SIG-M5 treated with dmso at 0.1 percent for 504 hours (cell line): ENCODE data around the gene PEAR1.

ENCODE experiments used
- DNase-seq: peaks from one replicate; lab custom pipeline; 2025; ENCODE audit not compliant: unreplicated experiment; lab: John Stamatoyannopoulos, UW

PEAR1 gene, protein sequence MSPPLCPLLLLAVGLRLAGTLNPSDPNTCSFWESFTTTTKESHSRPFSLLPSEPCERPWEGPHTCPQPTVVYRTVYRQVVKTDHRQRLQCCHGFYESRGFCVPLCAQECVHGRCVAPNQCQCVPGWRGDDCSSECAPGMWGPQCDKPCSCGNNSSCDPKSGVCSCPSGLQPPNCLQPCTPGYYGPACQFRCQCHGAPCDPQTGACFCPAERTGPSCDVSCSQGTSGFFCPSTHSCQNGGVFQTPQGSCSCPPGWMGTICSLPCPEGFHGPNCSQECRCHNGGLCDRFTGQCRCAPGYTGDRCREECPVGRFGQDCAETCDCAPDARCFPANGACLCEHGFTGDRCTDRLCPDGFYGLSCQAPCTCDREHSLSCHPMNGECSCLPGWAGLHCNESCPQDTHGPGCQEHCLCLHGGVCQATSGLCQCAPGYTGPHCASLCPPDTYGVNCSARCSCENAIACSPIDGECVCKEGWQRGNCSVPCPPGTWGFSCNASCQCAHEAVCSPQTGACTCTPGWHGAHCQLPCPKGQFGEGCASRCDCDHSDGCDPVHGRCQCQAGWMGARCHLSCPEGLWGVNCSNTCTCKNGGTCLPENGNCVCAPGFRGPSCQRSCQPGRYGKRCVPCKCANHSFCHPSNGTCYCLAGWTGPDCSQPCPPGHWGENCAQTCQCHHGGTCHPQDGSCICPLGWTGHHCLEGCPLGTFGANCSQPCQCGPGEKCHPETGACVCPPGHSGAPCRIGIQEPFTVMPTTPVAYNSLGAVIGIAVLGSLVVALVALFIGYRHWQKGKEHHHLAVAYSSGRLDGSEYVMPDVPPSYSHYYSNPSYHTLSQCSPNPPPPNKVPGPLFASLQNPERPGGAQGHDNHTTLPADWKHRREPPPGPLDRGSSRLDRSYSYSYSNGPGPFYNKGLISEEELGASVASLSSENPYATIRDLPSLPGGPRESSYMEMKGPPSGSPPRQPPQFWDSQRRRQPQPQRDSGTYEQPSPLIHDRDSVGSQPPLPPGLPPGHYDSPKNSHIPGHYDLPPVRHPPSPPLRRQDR

DNA sequence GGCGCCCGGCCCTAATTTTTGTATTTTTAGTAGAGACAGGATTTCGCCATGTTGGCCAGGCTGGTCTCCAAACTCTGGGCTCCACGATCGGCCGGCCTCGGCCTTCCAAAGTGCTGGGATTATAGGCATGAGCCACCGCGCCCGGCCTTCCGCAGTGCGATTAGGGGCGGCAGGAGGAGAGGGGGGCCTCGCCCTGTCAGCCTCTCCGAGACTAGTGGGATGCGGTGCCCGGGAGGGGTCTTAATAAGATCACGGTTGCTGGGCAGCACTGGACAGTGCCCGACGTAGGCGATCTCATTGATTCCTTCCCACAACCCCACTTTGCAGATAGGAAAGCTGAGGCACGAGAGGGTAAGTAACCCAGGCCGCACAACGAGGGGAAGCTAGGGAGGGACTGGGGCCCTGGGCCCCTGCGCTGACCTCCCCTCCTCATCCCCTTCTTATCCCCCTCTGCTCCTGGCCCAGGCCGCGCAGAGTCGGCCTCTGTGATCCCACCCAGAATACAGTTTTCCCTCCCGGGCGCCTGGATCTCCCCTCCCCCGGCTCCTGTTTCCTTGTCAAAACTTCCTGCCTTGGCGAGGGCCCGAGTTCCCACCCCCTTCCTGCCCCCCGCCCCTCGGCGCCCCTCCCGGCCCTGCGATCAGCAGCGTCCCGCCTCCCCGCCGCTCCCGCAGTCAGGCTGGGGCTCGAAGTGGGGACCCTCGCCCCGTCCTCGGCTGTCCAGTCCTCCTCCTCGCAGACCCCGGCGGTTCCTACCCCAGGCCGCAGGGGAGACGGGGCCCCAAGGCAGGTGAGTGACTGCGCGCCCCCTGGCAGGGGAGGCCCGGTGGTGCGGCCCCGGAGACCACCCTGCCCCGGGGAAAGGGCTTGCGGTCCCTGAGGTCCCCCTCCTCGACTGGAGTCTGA lies at the start of gene PEAR1:
PEAR1 (plus strand) TSS at position 671 of the 906 bp plus-strand sequence. CDS start 10,209 bp downstream, outside the sequence.
- DNase-seq: no peak

DNA sequence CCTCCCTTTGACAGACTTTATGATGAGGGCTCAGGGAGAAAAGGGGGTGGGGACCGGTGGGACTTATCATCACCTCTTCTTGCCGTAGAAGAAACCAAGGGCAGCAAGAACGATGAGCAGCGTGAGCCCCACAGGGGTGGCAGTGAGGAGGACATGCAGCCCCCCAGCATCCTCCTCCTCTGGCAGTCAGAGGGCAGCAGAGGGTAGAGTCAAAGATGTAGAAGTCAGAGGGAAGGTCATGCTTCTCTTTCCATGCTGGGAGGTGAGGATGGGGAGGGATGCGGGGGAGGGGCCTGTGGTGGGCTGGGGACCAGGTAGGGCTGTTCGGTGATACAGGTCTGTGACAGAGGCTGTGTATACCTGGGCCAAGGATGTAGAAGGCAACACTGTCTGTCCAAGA lies 49.4 kb upstream of the PEAR1 start:
- DNase-seq: no peak

DNA sequence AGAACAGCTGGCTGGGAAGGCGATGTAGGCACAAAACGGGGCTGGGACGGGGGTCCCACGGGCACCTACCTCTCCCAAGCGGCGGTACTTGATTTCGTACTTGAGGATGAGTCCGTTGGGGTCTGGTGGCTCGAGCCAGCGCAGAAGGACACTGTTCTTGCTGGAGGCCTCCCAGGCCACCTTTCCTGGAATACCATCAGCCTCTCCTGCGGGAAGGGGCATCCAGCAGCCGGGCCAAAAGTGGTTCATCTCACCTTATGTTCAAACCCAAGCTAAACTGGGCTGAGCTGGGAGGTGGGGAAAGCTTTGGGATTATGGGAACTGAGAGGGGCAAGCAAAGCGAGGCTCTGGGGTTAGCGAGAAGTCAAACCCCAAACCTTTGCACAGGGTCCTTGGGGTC lies 48.9 kb upstream of the PEAR1 start:
- no peak for DNase-seq

DNA sequence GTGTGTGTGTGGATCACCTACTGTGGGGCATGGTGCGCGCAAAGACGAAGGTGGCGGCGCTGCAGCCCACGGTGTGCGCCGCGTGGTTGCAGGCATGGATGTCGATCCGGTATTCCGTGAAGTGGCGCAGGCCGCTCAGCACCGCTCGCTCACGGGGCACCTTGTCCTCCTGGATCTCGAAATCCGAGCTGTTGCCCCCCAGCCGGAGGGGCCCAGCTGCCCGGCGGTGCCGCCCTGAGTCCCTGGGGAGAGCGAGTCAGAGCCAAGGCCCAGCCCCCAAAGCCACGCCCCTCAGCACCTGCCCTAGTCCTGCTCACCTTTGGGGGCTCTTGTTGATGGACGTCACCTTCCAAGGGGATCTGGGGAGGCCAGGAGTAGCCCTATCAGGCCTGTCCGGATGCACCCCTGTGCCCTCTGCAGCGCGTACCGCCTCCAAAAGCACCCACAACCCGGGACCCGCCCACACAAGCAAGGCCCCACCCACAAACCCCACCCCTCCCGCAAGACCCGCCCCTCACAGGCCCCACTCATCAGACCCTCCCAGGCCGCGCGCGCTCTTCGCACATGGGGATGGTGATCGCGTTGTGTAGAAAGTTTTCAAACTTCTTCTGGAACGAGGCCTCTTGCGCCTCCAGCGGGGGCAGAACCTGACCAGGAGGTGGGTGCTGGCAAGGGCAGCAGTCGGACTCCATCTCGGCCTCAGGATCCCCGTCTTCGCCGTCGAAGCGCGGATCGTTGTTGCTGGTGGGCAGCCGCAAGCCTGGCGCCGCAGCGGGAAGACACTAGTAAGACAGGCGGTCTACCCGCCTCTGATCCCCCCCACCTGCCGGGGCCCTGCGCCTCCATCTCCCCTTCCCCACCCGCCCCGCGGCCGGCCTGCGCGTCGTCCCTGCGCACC lies 48.2 kb upstream of the PEAR1 start:
- DNase-seq: no peak

DNA sequence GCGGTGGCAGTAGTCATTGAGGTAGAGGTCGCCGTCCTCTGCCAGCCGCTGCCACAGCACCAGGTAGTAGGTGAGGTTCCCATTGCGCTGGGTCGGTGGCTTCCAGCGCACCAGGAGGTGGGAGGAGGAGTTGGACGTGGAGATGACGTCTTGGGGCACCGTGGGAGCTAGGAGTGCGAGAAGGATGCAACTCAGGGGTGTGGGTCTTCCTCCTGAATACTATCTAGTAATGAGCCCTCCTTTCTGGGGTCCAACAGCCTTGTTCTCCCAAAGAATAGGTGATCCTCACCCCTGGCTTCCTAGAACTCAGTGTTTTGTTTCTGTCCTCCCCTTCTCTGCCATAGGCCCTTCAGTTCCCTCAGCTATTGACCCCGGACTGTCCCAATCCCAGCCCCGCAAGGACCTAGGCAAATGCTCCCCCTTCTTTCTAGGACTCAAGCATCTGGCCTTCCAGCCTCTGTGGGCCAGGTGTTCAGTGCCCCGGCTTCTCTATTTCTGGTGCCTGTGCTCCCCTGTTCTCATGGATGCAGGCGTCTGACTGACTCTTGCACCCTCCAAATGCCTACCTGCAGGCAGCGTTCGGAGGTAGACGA lies 47.5 kb upstream of the PEAR1 start:
- DNase-seq: no peak

DNA sequence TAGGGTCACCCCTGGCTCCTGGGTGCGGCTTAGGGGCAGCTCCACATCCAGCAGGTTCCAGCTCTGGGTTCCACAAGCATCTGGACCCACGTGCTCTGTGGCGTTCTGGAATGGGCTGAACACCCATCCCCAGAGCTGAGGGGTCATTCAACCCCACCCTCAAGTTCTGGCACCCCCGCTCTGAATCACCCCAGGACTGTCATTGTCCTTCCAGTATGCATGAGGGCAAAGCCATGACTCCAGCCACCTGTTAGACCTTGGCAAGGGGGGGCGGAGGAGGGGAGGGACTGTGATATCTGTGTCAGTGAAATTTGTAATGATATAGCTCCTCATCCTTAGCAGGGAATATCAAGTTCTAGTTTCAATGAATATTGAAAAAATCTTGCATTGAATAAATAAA lies 46.9 kb upstream of the PEAR1 start:
- DNase-seq: no peak

DNA sequence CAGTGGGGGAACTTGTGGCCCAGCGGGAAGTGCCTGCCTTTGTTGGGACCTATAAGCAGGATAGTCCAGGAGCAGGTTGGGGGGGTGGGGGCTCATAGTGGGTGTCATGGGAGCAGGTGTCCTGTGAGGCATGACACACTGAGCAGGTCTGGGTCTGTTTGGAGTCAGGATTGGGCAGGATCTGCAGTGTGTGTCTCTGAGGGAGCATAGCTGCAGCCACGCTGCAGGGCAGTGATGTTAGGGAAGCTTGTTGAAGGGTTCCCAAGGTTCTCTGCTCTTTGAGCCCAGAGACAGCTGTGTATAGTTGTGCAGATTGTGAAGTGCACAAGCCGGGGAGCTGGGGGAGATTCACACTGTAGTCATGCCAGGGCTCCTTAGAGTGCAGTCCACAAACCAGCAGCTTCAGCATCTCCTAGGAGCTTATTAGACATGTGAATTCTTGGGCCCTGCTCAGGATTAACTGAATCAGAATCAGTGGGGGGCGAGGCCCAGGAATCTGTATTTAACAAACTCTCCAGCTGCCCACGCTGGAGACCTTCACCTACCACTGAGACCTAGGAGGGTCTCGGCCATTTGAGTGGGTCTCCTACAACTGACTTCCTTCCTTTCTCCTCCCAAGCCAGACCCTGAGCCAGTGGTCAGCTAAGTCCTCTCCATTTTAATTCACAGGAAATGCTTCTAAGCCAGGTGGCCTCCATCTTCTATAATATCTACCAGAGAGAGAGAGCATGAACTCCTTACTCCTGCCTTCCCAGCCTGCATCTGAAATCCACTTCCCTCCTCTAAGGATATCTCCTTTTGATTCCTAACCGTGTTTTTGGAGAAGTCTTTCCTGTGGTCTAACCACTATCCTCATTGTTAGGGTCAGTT lies 45.7 kb upstream of the PEAR1 start:
- no peak for DNase-seq

DNA sequence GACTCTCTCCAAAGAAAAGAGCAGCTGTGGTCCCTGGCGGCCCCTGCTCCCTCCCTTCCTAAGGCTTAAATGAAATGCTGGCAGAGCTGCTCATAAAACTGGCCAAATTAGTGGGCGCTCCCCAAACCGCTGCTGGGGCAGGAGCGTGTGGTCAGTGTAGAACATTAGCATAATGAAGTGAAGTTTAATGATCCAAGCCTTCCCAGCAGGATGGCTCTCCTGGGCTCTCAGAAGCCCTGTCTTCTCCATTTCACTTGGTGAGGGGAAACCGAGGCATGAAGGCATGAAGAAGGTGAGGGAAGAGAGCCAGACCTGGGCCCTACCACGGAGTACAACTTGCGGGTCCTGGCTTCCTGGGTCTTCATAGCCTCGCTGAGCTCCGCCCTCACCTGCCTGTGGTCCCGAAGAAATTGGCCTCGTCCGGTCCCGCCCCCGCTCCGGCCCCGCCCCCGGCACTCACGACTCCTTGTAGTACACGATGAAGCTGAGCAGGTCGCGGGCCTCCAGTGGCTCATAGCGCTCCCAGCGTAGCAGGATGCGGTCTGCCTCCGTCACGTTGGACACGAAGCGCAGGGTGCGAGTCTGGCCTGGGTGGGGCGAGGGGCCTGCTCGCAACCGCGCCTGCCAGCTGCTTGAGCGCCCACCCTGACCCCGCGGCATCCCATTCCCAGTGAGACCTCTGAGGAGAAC lies 44.9 kb upstream of the PEAR1 start:
- DNase-seq: no peak

DNA sequence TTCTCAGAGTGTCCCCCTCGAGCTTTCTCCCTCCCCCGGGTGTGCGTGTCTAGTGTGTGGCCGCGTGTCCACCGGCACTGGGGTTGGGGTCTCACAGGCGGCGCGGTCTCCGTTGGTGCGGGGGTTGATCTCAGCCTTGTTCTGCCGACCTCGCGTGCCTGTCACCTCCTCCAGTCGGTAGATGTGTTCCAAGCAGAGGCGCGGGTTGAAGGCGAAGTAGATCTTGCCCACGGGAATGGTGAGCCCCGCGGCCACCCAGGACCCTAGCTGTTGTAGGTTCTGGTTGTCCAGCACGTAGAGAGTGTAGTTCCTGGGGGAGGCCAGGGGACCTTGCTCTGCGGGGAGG lies 44.4 kb upstream of the PEAR1 start:
- no peak for DNase-seq

DNA sequence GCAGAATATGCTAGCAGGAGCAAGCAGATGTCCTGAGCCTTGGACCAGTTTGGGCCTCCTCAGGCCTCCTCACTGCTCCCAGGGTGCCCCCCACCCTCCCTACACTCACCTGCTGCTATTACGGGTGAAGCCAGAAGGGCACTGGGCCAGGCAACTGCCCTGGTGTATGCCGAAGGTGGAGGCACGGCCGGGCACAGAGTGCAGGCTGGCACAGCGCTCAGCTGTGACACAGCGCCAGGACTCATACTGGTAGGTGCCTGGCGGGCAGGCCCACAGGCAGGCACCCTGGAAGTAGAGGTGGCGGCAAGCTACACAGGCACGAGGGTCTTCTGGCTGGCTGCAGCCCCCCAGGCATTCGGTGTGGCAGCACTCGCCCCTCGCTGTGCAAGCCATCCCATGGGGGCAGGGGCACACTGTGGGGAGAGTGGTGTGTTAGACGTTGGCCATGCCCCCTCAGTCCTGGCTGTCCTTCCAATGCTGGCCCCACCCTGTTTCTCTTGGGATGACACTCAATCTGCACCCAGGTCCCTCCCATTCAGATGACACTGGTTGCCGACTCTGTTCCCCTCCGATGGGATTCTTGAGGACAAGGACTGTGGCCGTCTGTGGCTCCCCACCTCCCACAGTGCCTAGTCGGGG lies 41.6 kb upstream of the PEAR1 start:
- no peak for DNase-seq

DNA sequence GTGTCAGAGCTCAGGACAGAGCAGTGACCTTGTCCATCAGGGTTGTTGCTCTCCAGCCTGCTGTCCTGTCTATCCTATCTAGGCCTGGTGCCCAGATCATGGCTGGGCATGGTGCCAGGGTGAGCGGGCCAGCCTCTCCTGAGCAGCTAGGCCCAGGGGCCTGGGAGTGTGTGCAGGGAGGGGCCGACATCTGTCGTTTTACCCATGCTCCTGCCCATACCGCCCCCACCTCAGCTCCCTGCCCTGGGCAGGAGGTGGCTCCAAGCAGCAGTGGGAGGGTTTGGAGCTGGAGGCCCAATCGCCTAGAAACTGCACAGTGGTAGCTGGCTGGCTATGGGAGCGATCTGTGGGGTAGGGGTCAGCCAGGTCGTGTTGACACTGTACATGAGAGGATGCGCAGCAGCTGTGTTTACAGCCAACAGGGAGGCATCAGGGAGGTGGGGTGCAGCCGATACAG lies 41.1 kb upstream of the PEAR1 start:
- DNase-seq: no peak

DNA sequence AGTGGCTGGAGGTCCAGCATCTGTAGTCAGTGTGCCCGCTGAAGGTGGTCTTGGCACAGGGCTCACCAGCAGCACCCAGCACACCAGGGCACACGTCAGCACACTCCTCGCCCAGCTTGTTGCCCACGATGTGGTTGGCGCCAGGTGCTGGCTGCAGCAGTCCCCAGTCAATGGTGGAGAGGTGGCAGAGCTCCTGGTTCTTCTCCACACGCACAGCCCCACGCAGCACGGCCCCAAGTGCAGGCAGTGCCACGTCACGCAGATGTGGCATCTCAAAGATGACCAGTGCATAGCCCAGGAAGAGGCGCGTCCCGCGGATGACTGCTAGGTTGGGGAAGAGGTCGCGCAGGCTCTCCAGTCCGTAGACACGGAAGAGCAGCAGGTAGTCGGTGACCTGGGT lies 39.8 kb upstream of the PEAR1 start:
- DNase-seq: no peak

DNA sequence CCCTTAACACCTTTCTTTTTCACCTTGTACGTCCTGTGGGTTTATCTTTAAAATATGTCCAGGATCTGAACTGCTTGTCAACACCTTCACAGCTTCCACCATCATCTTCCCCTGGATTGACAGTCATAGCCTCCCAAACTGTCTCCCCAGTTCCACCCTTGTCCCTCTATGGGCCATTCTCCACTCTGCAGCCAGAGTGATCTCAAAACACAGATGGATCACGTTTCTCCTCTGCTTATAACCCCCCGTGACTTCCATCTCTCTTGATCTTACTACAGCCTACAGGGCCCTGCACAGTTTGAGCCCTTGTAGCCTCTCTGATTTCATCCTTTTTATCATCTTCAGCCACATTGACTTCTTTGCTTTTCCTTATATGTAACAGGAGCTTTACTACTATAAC lies 38.9 kb upstream of the PEAR1 start:
- no peak for DNase-seq

DNA sequence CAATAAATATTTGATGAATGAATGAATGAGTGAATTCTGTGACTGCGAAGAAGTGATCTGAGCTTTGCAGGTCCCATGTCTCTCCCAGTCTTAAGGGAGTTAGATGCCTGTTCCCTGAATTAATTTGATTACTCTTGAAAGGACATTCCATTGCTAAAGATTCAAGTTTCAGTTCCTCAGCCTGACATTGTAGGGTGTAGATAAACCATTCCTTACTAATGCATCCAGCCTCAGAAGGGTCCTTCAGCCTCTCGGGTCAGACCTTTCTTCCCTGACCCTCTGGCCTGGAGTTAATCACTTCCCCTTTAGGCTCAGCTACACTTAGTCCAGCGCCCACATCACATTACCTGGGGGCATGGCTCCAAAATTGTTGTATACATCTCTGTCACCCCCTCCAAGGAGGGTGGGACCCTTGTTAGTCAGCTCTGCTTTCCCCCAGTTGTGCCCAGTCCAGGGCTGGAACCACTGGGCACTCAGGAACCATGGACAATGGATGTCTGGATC lies 37.2 kb upstream of the PEAR1 start:
- DNase-seq: no peak

DNA sequence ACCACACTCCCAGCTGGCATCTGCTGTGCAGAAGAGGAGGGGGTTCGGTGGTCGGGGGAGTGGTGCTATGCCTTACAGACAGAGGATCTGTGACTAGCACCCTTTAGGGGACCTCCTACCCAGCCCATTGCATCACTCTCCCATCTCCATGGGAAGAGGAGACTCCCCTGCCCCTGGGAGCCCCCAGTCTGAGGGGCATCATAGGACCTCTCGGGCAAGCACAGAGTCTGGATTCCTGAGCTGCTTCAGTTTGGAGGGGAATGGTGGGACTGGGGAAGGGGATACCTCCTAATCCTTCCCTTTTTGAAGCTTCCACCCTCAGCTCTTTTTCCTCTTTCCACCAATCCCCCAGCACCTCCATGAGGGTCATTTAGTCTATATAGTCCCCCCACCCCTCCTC lies 36.0 kb upstream of the PEAR1 start:
- DNase-seq: no peak

DNA sequence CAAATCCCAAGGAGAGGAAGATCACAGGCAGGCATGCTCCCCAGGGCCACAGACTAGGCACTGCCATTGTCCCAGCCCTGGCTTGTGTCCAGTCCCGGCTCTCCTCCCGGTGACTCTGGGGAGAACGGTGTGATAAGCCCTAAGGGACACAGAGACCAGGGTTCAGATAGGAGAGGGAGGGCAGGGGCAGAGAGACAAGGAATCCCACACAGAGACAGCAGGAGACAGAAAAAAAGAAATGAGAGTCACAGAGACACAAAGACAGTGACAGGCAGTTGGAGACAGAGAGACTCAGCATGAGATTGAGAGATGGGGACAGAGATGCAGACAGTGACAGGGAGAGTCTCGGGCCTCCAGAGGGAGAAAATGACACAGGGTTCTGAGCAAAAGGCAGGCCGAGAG lies 35.0 kb upstream of the PEAR1 start:
- DNase-seq: no peak

DNA sequence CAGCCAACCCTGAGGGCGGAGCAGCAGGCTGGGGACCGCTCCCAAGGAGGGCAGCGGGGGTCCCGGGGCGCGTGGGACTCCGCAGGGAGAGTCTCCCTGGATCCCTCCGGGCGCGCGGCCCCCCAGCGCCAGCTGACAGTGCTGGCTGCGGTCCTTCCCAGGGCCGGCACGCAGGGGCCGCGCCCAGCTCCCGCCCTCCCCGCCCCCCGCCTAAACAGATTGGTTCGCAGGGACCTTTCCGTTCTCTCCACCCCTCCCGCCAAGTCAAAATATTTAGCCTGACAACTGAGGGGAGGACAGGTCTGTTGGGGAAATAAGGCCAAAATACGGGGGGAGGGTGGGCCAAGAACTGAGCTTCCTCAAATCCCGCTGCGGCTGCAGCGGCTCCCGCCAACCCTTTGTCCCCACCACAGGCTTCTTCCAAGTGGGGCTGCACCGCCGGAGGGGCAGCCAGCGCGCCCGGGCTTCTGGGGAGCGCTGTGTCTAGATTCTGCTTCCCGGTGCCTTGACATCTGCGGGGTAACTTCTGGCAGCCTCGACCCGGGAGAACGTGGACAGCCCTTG lies 34.5 kb upstream of the PEAR1 start, which contains the start of gene INSRR:
INSRR (minus strand) TSS at position 159 of the 564 bp plus-strand sequence. CDS start 496 bp downstream, outside the sequence.
- DNase-seq: no peak
